GM06990 (cell line): ENCODE results near the gene MRPS5.

Source experiments
- DNase-seq: peaks from one replicate; pipeline ENCODE4 v3.0.0-alpha.2; 2011; ENCODE audit not compliant: insufficient read length; ENCODE audit errors: extremely low read depth
- H3K27me3 ChIP-seq: replicated peaks from 2 replicates; pipeline ENCODE4 v1.6.0; 2011; ENCODE audit warnings: low read length; ENCODE audit not compliant: control insufficient read depth, insufficient read depth
- H3K36me3 ChIP-seq: 2 replicates; pipeline ENCODE4 v1.5.1; 2011; ENCODE audit warnings: low read length; ENCODE audit not compliant: control insufficient read depth, insufficient read depth
- H3K4me3 ChIP-seq: replicated peaks from 2 replicates; pipeline ENCODE4 v1.5.1; 2011; ENCODE audit warnings: low read depth, mild to moderate bottlenecking, control low read depth, low read length
- TF ChIP-seq, protein P1 (sequence below): IDR thresholded peaks from 2 replicates; pipeline ENCODE4 v1.5.1; 2011; ENCODE audit warnings: low read length, control low read depth, mild to moderate bottlenecking, inconsistent platforms; ENCODE audit not compliant: insufficient read depth, poor library complexity, severe bottlenecking

The MRPS5 gene

DNA sequence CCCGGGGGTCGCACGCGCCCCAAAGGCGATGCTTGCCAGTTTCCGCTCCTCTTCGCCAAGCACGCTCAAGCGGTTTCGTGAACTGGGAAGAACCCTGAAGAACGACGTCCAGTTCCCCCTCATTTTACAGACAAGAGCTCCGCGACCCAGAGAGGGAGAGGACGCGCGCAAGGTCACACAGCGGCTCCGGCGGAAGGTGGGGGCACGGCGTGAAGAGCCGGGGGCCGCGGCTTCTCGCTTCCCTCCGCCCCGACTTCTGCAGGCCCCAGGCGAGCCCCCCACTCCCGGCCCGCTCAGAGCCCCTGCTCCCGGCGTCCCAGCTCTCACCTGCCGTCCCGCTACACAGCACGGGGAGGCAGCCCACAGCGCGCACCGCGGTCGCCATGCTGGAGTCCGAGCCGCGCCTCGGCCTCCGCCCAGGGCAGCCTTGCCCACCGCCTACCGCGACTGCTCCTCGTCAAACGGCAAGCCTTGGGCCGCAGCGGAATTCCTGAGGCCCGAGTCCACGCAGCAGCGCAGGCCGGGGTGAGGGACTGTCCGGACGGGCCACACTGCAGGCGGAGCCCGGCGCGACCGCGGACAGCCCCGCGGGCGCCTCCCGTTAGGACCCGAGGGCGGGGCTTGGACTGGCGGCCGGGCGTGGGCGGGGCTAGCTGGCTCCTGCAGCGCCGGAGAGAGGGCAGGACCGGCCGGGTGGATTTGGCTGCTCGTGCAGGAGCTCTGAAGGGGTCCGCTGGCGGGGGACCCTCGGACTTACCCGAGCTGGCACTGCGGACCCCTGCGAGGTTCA is at the start of gene MRPS5:
Gene MRPS5 (minus strand): TSS at position 402 of the 790 bp plus-strand sequence. CDS start 17 bp downstream, at position 385.
- Histone ChIP-seq H3K4me3 (peak within 1 kb of the TSS; percentile 97), H3K36me3 (no peaks in the 10 kb centered on the region), H3K27me3 (no peaks in the 10 kb centered on the region)
- peak; percentile 87 for DNase-seq
- TF ChIP-seq, protein P1, sequence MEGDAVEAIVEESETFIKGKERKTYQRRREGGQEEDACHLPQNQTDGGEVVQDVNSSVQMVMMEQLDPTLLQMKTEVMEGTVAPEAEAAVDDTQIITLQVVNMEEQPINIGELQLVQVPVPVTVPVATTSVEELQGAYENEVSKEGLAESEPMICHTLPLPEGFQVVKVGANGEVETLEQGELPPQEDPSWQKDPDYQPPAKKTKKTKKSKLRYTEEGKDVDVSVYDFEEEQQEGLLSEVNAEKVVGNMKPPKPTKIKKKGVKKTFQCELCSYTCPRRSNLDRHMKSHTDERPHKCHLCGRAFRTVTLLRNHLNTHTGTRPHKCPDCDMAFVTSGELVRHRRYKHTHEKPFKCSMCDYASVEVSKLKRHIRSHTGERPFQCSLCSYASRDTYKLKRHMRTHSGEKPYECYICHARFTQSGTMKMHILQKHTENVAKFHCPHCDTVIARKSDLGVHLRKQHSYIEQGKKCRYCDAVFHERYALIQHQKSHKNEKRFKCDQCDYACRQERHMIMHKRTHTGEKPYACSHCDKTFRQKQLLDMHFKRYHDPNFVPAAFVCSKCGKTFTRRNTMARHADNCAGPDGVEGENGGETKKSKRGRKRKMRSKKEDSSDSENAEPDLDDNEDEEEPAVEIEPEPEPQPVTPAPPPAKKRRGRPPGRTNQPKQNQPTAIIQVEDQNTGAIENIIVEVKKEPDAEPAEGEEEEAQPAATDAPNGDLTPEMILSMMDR, result no peak

DNA sequence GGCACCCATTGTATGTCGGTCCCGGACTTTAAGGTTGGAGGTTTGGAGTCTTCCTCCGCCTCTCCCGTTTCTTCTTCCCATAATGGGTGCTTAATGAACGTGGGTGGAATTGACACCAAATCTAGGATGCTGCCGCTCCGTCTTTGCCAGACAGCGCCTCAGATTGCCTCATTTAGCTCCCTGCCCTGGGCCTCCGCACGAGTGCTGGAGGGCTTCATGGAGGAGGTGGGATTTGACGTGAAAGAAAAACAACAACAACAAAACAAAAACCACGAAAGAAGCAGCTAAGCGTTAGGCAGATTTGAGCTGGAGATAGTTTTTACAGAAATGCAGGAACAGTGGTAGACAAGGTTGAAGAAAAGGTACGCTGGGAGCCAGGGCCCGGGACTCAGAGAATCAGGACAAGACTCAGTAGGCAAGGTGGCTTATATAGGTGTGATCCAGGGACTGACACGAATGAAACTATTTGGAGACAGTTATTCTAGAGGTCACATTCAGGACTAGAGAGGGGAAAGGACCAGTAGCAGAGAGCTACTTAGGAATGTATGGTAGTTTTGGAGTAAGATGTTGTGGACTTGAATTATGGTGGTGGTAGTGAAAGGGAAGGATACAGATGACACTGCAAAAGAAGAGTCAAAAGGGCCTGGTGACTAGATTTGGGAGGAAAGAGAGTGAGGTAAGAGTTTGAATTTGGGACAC is 44.6 kb upstream of the MRPS5 start:
- no peak for DNase-seq

DNA sequence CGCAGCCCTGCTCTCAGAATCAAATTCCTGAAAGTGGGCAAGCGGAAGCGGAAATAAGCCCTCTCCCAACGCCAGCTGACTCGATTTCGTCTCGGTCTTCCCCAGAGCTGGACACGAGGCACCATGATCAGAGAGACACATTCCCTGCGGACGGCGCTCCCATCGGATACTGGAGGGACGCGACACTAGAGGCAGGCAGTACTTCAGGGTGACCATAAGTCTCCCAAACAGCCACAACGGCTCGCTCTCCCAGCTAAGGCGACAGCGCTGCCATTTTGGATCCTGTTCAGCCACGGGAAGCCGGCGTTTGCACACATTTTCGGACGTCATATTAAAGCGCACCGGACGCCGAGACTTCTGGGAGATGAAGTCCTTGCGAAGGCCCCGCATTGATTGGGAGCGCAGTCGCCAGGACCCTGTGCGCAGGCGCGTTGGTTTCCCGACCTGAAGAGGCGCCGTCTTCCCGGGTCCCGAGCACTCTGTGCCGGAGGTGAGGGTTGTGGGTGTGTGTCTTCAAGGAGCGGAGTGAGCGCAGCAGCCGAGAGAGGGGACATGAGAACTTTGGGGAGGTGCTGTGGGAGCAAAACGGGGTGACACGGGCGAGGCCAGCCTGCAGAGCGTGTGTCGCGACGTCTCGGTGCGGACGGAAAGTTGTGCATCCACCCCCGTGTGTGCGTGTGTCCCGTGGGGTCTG is 43.9 kb upstream of the MRPS5 start, which contains the start of gene ZNF2:
Gene ZNF2 (plus strand): TSS at position 439 of the 694 bp plus-strand sequence. CDS start 10,418 bp downstream, outside the sequence.
- peak; percentile 94 for DNase-seq
- TF ChIP-seq, protein P1, result no peak
- H3K36me3 ChIP-seq, result no peaks in the 10 kb centered on the region

More for the DNA sequence above, 44.6 kb upstream of the MRPS5 start:
- TF ChIP-seq, protein P1, result no peak
- H3K36me3 ChIP-seq, result no peaks in the 10 kb centered on the region
- no peaks in the 10 kb centered on the region for H3K27me3 ChIP-seq
- peak overlapping the region; percentile 98 for H3K4me3 ChIP-seq

DNA sequence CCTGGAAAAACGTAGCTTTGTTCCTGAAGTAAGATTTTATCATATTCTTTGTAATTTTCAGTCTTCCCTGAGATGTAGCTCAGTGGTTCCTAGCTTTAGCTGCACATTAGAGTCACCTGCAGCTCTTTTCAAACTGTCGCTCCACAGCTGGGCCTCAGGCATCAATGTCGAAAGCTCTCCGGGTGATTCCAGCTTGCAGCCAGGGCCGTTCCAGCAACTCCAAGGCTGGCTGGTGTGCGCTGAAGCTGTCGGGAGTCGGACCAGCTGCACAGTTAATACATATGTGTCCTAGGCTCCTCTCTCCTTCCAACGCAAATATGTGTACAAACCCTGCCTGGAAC is 43.4 kb upstream of the MRPS5 start:
- H3K4me3 ChIP-seq, result peak overlapping the region; percentile 98
- no peaks in the 10 kb centered on the region for H3K27me3 ChIP-seq
- no peak for DNase-seq
- TF ChIP-seq, protein P1, result no peak
- no peaks in the 10 kb centered on the region for H3K36me3 ChIP-seq

More for the DNA sequence above, 43.9 kb upstream of the MRPS5 start, which contains the start of gene ZNF2:
- peak within 1 kb of the TSS; percentile 98 for H3K4me3 ChIP-seq
- H3K27me3 ChIP-seq, result no peaks in the 10 kb centered on the region

DNA sequence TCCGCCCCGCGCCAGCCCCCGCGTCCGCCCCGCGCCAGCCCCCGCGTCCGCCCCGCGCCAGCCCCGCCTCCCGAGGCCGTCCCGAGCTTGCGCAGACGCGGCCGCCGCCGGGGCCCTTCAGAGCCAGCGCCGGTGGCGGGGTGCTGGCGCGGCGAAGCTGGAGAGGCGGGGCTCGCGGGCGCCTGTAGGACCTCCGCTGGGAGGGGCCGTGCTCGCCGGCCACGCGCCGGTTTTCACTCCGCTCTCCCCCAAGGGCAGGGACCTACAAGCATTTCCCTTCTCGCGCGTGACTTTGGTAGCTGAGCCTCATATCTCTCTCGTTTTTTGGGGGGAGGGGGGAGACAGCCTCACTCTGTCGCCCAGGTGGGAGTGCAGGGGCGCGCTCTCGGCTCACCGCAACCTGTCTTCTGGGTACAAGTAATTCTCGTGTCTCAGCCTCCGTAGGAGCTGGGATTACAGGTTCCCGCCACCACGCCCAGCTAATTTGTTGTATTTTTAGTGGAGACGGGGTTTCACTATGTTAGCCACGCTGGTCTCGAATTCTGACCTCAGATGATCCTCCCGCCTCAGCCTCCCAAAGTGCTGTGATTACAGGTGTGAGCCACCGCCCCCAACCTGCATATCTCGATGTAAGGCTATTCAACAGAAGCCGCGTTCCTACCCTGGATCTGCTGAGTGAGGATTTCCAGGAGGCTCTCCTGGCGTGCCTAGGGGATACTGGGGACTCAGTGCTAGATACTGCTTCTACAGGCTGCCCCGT is 38.3 kb upstream of the MRPS5 start, which contains the start of gene ZNF514:
Gene ZNF514 (minus strand): TSS at position 159 of the 760 bp plus-strand sequence. CDS start 6,595 bp downstream, outside the sequence.
- peak; percentile 85 for DNase-seq
- Histone ChIP-seq H3K4me3 (peak within 1 kb of the TSS; percentile 82), H3K36me3 (no peaks in the 10 kb centered on the region; the same call in 1 of the 2 replicates), H3K27me3 (no peaks in the 10 kb centered on the region)
- TF ChIP-seq, protein P1, result no peak
